ENCODE data around the gene PPFIA2. TPM values are rescaled to one million over a fixed set of nuclear protein-coding genes. Genes with fewer than 3 reads are reported as not detected.

Gene PPFIA2
- total RNA-seq, 2 donors from 2014 or later = 22.6 to 62.6 TPM

DNA sequence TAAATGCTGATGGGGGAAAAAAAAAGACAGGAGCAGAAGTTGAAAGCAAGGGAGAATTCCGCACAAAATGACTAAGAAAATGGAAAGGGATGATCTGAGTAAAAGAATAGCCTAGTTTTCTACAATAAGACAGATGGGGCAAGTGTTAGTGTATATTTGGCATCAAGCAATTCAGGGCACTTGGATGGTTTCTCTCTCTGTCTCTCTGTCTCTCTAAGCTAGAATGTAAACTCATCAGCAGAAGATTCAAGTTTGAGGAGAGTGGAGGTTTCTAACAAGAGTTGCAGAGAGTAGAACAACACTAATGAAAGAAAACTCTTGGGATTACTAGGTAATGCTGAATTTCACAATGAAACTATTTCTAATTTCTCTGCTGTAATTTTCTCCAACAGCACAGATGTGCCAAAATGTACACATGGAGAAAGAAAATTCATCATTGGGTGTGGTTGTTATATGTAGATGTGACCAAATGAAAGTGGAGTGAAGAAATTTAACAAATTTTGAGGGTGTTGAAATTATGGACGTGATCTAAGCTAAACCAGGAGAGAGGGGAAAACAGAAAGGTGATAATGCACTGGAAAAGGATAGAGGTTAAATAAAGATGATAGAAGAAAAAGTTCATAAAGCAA, 444.1 kb downstream of the PPFIA2 start:
- no peak for DNase-seq (ENCODE audit: low spot score)
- intact Hi-C loops (cut with DNase I) = no loop called here

DNA sequence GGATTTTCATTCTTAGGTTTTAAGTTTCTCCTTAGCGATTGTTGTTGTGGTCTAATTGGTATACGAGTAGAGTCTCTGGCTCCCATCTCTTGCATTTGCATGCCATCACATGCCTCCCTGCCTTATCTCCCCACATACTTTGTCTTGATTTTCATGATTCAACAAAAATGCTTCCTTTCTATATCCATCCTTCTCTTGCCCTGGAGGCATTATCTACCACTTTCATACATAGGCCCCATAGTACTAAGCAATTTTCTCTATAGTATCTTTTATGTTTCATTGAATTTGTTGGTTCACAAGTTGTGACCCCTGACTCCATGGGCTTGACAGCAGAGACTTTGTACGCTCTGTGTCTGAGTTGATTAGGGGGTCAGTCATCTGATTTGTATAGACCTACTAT, 455.2 kb downstream of the PPFIA2 start:
- intact Hi-C loops (cut with DNase I) = loop anchor here in 1 of 2 donors (5.0 kb wide), 1 partner anchor 323 kb away; no protein-coding TSS in a partner anchor
- DNase-seq (ENCODE audit: low spot score) = no peak

DNA sequence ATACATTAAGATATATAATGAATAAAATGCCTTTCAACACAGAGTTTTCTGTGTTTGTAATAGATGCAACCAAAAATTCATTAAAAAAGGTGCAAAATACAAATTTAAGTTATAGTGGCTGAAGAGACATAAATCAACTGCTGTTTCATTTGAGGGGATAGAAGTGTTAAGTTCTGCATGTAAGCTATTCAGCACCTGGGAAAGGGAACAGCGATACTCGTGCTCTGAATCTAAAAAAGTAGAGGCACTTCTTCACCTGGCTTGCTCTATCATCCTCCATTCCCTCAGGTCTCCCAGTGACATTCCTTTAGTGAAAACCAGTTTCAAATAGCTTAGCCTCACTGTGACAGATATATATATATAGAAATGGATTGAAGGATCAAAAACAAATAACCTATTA, 458.7 kb downstream of the PPFIA2 start:
- no peak for DNase-seq (ENCODE audit: low spot score)
- intact Hi-C loops (cut with DNase I) = loop anchor here in 1 of 2 donors (5.0 kb wide), 1 partner anchor 327 kb away; no protein-coding TSS in a partner anchor

GRCh38 chr12:81297601-81298000, 461.5 kb downstream of the PPFIA2 start:
- intact Hi-C loops (cut with DNase I) = no loop called here
- DNase-seq (ENCODE audit: low spot score) = no peak

DNA sequence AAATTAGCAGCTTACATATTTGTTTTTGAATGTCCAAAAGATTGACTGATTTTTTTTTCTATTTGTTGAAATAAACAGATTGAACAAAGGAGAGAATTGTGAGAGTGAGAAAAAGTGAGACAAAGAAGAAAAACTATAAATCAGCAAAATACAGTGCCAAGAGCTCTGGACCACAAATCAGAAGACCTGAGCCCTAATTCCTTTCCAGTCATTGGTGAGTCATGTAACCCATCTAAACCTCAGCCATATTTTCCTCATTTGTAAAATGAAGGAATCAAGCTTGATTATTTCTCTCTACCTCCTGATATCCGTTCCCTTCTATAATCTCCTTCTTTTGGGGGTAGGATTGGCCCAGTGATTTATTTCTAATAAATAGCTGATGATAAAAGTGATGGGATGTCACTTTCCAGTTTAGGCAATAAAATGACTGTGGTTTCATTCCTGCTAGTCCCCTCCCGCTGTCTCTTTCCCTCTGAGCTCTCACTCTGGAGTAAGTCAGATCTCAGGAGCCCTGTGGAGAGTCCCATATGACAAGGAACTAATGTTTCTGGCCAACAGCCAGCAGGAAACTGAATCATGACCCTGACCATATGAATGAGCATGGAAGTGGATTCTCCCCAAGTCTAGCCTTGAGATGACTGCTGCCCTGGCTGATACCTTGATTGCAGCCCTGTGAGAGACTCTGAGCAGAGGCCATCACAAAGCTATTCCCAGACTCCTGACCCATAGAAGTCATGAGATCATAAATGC, 462.4 kb downstream of the PPFIA2 start:
- no peak for DNase-seq (ENCODE audit: low spot score)
- intact Hi-C loops (cut with DNase I) = no loop called here

GRCh38 chr12:81295251-81295650, 463.9 kb downstream of the PPFIA2 start:
- DNase-seq (ENCODE audit: low spot score) = no peak
- intact Hi-C loops (cut with DNase I) = no loop called here

DNA sequence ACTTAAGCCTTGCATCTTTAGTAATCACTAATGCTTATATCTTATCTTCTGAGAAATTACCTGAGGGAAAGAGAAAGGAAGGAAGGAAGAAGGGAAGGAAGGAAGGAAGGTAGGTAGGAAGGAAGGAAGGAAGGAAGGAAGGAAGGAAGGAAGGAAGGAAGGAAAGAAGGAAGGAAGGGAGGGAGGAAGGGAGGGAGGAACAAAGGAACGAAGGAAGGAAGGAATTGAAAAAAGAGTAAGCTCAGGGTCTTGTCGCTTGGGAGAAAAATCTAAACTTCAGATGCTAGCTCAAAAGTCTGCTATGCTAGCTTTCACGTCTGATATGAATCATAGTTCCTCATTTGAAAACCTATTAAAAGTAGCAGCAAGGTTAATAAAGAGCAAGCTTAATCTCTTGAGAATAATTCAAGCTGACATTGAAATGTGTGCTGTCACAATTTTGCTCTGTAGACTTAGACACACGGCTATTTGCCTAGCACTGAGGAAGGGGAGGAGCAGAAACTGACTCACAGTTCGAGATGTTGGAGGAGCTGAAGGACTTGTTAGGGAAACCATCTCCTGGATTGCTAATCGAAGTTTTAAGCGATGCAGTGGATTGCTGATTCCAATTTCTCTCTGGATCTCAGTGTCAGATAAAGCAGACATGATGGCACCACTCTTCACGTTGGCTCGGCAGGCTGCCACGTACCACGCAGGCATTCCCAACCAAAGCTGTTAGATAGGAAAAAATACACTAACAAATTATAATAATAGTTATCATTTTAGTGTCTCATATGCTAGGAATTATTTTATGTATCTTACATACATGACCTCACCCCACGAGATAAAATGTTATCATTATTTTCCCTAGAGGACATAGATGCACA, 464.6 kb downstream of the PPFIA2 start:
- intact Hi-C loops (cut with DNase I) = no loop called here
- DNase-seq (ENCODE audit: low spot score) = no peak

GRCh38 chr12:81288651-81289050, 470.5 kb downstream of the PPFIA2 start:
- intact Hi-C loops (cut with DNase I) = no loop called here
- DNase-seq (ENCODE audit: low spot score) = no peak

DNA sequence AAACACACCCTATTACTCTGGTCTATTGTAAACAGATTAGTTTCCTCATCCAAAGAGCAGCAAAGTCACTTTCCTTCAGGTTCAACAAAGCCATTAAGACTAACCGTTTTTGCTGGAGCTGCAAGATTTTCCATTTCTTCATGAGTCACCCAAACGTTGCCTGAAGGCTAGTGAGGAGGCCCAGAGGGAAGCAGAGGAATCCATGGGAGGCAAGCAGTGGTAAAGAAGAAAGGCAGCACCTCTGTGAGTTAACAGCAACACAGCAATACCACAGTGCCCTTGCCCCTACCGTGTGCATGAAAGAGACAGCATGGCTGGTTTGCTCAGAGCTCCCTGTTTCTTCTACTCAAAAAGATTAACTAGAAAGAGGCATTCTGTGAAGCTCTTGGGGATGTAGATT, 475.0 kb downstream of the PPFIA2 start:
- intact Hi-C loops (cut with DNase I) = no loop called here
- DNase-seq (ENCODE audit: low spot score) = no peak

DNA sequence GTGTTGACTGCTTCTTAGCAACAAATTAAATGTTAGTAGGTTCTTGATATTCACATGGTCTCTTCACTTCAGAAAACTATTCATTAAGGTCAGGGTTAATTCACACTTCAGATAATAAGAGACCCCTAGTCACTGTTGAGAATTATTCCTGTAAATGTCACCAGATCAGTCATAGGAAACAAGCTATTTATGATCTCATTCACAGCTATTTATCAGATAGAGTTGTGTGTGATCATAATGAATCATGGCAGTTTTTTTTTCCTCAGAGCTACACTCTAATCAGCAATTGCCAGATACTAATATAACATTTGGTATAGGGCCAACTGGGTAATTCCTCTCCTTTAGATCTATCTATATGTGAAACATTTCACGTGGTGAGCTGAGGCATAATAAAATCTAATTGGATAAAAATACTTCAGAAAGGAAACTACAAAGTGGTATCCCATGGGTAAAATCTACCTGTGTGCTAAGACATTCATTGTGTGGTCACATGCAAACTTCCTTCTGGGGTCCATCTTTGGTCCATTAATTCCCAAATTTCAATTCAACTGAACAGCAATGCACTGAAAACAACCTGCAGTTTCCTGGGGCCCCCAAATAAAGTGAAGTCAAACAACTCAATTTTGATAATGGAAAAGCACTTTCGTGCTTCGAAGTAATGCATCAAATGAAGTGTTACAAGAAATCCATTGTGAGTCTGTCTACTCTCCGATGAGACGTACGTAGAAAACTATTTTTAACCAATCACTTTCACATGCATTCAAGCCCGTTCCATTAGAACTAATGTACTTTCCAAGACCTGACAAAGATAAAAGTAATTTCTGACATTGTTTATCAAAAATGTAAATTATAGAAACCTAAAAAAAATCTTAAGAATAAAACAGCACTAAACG, 484.3 kb downstream of the PPFIA2 start:
- intact Hi-C loops (cut with DNase I) = no loop called here
- no peak for DNase-seq (ENCODE audit: low spot score)

GRCh38 chr12:81270385-81270784, 488.8 kb downstream of the PPFIA2 start:
- intact Hi-C loops (cut with DNase I) = no loop called here
- no peak for DNase-seq (ENCODE audit: low spot score)

- intact Hi-C loops (cut with DNase I) = no loop called here
- DNase-seq (ENCODE audit: low spot score) = no peak
These were observed 496.1 kb downstream of the PPFIA2 start for GRCh38 chr12:81263072-81263471.

DNA sequence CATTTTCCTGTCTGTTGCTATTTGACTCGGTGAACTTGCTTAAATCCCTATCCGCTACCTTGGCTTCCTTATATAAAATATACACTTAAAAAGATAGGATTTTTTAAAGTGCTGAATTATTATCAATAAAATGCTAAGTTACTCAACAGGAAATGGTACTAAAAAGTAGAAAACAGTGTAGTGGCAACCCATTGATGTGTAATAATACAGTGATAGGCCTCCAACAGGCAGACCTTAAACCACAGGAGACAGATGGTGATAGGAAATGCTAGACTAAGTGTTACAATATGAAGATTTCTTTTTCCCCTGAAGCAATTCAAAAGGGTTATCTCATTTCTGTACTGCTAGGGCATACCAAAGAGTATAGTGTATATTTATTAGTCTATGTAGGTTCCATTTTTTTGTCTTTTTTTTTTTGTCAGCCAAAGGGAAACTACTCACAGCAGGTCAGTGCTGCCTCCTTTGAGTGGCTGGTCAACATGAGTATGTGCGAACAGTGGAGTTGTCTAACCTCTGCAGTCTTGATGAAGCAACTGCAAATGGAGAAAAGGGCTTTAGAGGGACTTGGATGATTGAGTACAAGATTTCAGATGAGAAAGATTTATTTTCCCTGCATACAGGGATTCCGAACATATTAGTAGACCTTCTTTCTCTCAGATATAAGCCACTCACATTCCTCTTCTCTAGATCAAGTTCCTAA, 497.5 kb downstream of the PPFIA2 start:
- no peak for DNase-seq (ENCODE audit: low spot score)
- intact Hi-C loops (cut with DNase I) = no loop called here

DNA sequence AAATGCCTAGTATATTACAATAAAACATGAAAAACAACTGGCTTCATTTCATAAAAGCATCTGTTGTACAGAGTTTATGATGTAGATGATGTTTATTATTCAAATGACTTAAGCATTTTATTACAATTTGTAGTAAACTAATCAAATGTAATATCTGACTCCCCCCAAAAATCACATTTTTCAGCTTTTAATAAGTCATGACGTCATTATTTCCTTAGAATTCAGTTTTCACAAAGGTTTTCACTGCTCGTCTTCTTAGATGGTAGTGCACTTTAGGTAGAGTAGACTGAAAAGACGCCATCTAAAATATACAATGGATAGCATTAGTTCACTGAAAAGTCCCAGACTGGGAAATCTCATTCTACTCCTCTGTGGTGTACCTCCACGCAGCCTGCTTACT, 499.8 kb downstream of the PPFIA2 start:
- intact Hi-C loops (cut with DNase I) = no loop called here
- no peak for DNase-seq (ENCODE audit: low spot score)

DNA sequence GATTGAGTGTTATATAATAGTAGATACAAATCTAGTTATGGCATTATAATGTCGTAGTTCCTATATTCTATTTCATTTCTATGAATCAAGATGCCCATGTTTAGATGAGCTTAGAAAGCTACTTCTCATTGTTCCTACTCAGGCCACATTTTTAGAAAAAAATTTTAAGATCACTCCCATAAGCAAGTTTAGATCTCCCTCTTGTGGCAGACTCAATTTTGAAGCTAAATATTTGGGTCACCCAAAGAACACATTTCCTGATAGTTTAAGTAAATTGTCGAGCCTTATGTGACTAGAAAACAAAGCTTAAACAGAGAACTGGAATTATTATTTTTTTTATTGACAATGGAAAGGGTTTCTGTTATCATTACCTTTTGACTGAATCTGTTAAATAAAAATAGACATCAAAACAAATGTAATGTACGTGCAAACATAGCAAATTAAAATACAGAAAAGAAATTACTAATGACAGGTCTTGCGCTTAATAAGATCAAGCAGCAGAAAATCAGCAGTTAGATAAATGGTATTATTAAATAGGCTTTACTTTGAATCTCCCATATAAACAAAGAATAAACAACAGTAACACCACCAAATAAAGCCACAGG, 501.1 kb downstream of the PPFIA2 start:
- no peak for DNase-seq (ENCODE audit: low spot score)
- intact Hi-C loops (cut with DNase I) = no loop called here

DNA sequence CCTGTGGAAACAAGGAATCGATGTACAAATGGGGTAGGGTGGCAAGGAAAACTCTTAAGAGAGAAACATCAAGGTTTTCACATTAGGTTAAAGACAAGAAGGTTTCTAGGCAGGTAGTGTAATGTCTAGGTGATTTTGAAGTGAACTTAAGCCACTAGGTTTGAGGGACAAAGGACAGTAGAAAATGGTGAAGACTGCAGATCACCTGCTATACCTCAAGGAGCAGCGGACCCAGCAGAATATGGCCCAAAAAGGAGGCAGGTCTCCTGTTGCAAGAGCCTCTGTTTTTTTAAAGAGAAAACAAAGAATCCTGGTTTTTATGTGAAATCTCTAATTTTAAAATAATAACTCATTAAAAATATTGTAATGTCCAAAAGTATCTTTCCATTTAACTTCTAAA, 503.2 kb downstream of the PPFIA2 start:
- no peak for DNase-seq (ENCODE audit: low spot score)
- intact Hi-C loops (cut with DNase I) = no loop called here

DNA sequence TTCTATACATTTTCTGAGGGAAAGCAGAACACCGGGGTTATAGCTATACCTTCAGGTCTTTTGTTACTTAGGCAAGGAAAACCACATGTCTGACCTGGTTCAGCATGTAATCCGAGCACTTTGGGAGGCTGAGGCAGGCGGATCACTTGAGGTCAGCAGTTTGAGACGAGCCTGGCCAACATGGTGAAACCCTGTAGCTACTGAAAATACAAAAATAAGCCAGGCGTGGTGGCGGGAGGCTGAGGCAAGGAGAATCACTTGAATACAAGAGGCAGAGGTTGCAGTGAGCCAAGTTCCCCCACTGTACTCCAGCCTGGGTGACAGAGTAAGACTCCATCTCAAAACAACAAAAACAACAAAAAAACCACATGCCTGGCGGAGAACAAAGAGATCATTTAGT, 503.7 kb downstream of the PPFIA2 start:
- peak; percentile 57 for DNase-seq (ENCODE audit: low spot score)
- intact Hi-C loops (cut with DNase I) = no loop called here

DNA sequence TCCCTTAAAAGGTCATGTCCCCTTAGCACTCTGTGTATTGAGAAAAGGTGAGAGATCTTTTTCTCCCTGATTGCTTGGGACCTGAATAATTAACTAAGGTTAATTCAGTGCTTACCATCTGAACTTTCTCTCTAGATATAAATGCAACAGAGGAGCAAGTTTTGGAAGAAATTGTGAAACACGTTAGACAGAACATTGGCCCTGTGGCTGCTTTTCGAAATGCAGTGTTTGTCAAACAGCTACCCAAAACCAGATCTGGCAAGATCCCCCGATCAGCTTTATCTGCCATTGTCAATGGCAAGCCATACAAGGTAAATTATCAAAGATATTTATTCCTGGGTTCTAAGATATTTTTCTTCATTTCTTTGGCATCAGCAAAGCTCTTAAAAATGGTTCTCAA, 505.8 kb downstream of the PPFIA2 start:
- DNase-seq (ENCODE audit: low spot score) = no peak
- intact Hi-C loops (cut with DNase I) = no loop called here

Measured in posterior vena cava (tissue), 2 donors.